Panc1 (cell line): Measurements from ENCODE around the gene HSPA12A.

Source experiments
- CTCF ChIP-seq: fragments of 450-650 bp; IDR thresholded peaks from 2 replicates; pipeline ENCODE4 v1.5.1; 2017; ENCODE audit warnings: mild to moderate bottlenecking
- POLR2AphosphoS5 ChIP-seq: IDR thresholded peaks from 2 replicates; pipeline ENCODE4 v1.6.1; 2012; ENCODE audit warnings: mild to moderate bottlenecking, low read depth, low read length, moderate library complexity
- REST ChIP-seq, 2 experiments: IDR thresholded peaks; 2 replicates each; pipeline ENCODE4 v1.6.1; 2011 to 2012; ENCODE audit warnings: low read depth in 2 of 2, control low read depth in 1 of 2, low read length in 1 of 2, mild to moderate bottlenecking in 1 of 2, moderate library complexity in 1 of 2; ENCODE audit not compliant: insufficient read depth in 1 of 2
- SIN3A ChIP-seq: IDR thresholded peaks from 2 replicates; pipeline ENCODE4 v1.6.1; 2012; ENCODE audit warnings: low read depth, mild to moderate bottlenecking, low read length, moderate library complexity, borderline replicate concordance; ENCODE audit not compliant: insufficient read depth
- TCF7L2 ChIP-seq: IDR thresholded peaks from 2 replicates; pipeline ENCODE4 v1.6.1; 2011; ENCODE audit warnings: mild to moderate bottlenecking, low read depth, low read length, inconsistent platforms

- TF ChIP-seq CTCF (no peak), REST (IDR thresholded peaks at IDR 0.05; ENCODE audit: insufficient read depth in 1 of 2, low read depth in 2 of 2, low read length in 1 of 2) (no peak), SIN3A (no peak), POLR2AphosphoS5 (no peak), TCF7L2 (no peak)
Measured at GRCh38 chr10:116683821-116684220, 58.5 kb downstream of the HSPA12A start.
